ENCODE measurements around the gene AMT. TPM values are rescaled to one million over a fixed set of nuclear protein-coding genes. Genes with fewer than 3 reads are reported as not detected.

The AMT gene, protein sequence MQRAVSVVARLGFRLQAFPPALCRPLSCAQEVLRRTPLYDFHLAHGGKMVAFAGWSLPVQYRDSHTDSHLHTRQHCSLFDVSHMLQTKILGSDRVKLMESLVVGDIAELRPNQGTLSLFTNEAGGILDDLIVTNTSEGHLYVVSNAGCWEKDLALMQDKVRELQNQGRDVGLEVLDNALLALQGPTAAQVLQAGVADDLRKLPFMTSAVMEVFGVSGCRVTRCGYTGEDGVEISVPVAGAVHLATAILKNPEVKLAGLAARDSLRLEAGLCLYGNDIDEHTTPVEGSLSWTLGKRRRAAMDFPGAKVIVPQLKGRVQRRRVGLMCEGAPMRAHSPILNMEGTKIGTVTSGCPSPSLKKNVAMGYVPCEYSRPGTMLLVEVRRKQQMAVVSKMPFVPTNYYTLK
- 0.22 and 0.78 TPM in 2 replicates for total RNA-seq

GRCh38 chr3:49422379-49423248 is at the start of gene AMT:
Gene AMT, minus strand, starts transcription at chr3:49422473. Its CDS starts 23 bp downstream, at chr3:49422450.

GRCh38 chr3:49469936-49470713 is 47.9 kb upstream of the AMT start, which contains the start of gene DAG1:
Gene DAG1, plus strand, starts transcription at chr3:49470267. Its CDS starts 40,268 bp downstream, at chr3:49510535.

DNA sequence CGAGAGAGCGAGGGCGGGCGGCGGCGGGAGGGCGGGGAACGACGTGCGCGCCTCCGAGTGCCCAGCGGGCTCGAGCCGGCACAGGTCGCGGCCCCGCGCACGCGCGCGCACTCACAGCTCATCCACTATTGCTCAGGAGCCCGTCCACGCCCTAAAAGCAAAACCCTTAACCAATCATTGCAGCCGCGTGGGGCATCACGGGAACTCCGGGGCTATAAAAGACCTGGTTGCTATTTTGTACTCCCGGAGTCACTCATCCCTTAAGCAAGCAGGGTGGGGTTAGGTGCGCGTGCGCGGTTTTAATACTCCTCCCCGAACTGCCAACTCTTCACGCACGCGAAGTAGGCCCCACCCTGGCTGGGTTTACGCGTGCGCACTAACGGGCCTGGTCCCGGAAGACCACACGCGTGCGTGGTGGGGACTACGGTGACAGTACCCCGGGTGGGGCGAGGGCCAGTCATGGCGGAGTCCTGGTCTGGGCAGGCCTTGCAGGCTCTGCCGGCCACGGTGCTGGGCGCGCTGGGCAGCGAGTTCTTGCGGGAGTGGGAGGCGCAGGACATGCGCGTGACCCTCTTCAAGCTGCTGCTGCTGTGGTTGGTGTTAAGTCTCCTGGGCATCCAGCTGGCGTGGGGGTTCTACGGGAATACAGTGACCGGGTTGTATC is 10.2 kb downstream of the AMT start, which contains the start of the genes RHOA and TCTA:
RHOA (minus strand) TSS at position 9 of the 664 bp plus-strand sequence. CDS start 36,387 bp downstream, outside the sequence.
TCTA (plus strand) TSS at position 456 of the 664 bp plus-strand sequence; CDS start at position 460, 4 bp downstream.

Small RNAs within 50 kb of the gene (small RNA-seq; reads per million reads assigned to genes)
- not detected for gene RNA5SP130

Other genes with a start within 250 kb of the AMT start
- 2.4 and 2.5 TPM in 2 replicates for gene C3orf62, start 145.2 kb downstream of the AMT start, total RNA-seq
- gene USP4, start 82.4 kb downstream of the AMT start, total RNA-seq, result 24.8 and 25.7 TPM in 2 replicates
- 181 and 215 TPM in 2 replicates for gene GPX1, start 64.1 kb downstream of the AMT start, total RNA-seq
- gene RHOA, start 10.5 kb downstream of the AMT start, total RNA-seq, result 891 and 926 TPM in 2 replicates
- gene TCTA, start 10.1 kb downstream of the AMT start, total RNA-seq, result 36.1 and 37.2 TPM in 2 replicates
- gene NICN1, start 6.9 kb upstream of the AMT start, total RNA-seq, result 4.6 and 6.5 TPM in 2 replicates
- gene DAG1, start 47.8 kb upstream of the AMT start, total RNA-seq, result 58.7 and 64.2 TPM in 2 replicates
- 0.22 and 0.26 TPM in 2 replicates for gene BSN, start 132.0 kb upstream of the AMT start, total RNA-seq